Measurements from ENCODE around the gene ATP8B1. TPM values are rescaled to one million over a fixed set of nuclear protein-coding genes. Genes with fewer than 3 reads are reported as not detected.
A peak's percentile ranks its signal among the peaks of the same experiment; 100 is the strongest.
"Not testable (repeated sequence)": the region's sequence is repeated elsewhere in the genome, so short reads cannot be mapped to it uniquely, and the experiment has no call there.

ATP8B1 gene
- total and polyA plus RNA-seq, 4 experiments from 2014 or later = 0.24 TPM; not detected in 3

DNA sequence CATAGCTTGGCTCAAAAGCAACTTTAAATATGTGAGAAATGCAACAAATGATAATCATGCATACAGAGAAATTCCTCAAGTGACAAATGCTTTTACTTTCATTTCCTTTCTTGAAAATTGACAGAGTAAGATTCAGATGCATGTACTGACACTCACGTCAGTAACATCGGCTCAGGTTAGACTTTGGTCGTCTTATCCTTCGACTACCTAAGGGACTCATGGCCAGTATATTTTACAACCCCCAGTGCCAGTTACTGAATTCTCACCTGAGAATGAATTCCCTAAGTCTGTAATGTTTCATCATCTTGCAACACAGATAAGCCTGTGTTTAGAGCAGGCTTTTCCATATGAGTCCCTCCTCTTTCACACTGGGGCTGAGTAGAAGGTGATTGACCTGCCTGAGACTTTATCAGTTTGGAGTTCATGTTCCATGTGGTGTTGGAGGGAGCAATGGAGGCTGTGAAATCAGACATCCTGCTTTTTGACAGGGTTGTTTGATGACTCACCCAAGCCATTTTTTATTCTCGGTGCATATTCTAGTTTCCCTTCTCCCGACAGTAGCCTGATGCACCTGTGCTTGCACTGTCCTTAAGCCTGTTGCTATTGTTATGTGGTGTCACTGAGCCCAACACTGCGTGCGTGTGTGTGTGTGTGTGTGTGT, 30.5 kb upstream of the ATP8B1 start:
- no peaks in the 10 kb centered on the region for H3K36me3 ChIP-seq (ENCODE audit: insufficient read depth, low read length)
- peaks cover 0 to 15% (median 4%) of the 10 kb centered on the region in 8 donors for H3K9me3 Mint-ChIP-seq
- peaks cover 9% of the 10 kb centered on the region for H3K4me1 ChIP-seq (ENCODE audit: insufficient read depth, low read length)
- peak overlapping the region in 5 of 7 donors; percentile 24 to 61 (median 32) for H3K27ac Mint-ChIP-seq
- peaks cover 0 to 8% of the 10 kb centered on the region in 2 donors for H3K27me3 Mint-ChIP-seq
- ChIA-PET CTCF (ENCODE audit: partially characterized antibody) (no interaction called here), POLR2A (ENCODE audit: partially characterized antibody) (no interaction called here)
- no peaks in the 10 kb centered on the region for H3K27me3 ChIP-seq (ENCODE audit: insufficient read depth, low read length)
- no peaks in the 10 kb centered on the region for H3K9me3 ChIP-seq (ENCODE audit: control insufficient read depth in 1 of 2, low read length in 2 of 2)
- H3K36me3 Mint-ChIP-seq = peaks cover 0 to 5% of the 10 kb centered on the region in 2 donors
- no peak for DNase-seq
- intact Hi-C loops (cut with micrococcal nuclease) = no loop called here
- H3K27ac ChIP-seq (ENCODE audit: low read depth, low read length) = no peak overlapping the region
- H3K4me1 Mint-ChIP-seq = peaks cover 17 to 21% (median 18%) of the 10 kb centered on the region in 4 donors
- peak overlapping the region; percentile 52 to 86 (median 75) for H3K4me3 Mint-ChIP-seq
- H3K4me3 ChIP-seq (ENCODE audit: low read length in 2 of 2) = peak overlapping the region in 1 of 2 donors; percentile 51

- Histone ChIP-seq H3K9me3 (ENCODE audit: control insufficient read depth in 1 of 2, low read length in 2 of 2) (no peaks in the 10 kb centered on the region), H3K4me3 (ENCODE audit: low read length in 2 of 2) (no peak overlapping the region), H3K4me1 (ENCODE audit: insufficient read depth, low read length) (peaks cover 9% of the 10 kb centered on the region), H3K27ac (ENCODE audit: low read depth, low read length) (no peak overlapping the region), H3K27me3 (ENCODE audit: insufficient read depth, low read length) (no peaks in the 10 kb centered on the region), H3K36me3 (ENCODE audit: insufficient read depth, low read length) (no peaks in the 10 kb centered on the region)
- Mint-ChIP-seq H3K27ac (peak overlapping the region in 3 of 7 donors; percentile 2 to 48 (median 9)), H3K9me3 (peaks cover 0 to 15% (median 4%) of the 10 kb centered on the region in 8 donors), H3K4me1 (peaks cover 13 to 19% (median 16%) of the 10 kb centered on the region in 4 donors), H3K36me3 (peaks cover 0 to 5% of the 10 kb centered on the region in 2 donors), H3K4me3 (peak overlapping the region in 7 of 8 donors; percentile 4 to 86 (median 41)), H3K27me3 (peaks cover 0 to 3% of the 10 kb centered on the region in 2 donors)
- CTCF ChIA-PET (ENCODE audit: partially characterized antibody) = no interaction called here
- POLR2A ChIA-PET (ENCODE audit: partially characterized antibody) = no interaction called here
- DNase-seq = no peak
- intact Hi-C loops (cut with micrococcal nuclease) = no loop called here
These were observed 29.6 kb upstream of the ATP8B1 start for GRCh38 chr18:57832730-57833129.

GRCh38 chr18:57831597-57832377, 28.7 kb upstream of the ATP8B1 start:
- Mint-ChIP-seq H3K27ac (peak overlapping the region in 1 of 7 donors; percentile 0), H3K36me3 (peaks cover 0 to 5% of the 10 kb centered on the region in 2 donors), H3K4me3 (no peak overlapping the region), H3K9me3 (peaks cover 0 to 15% (median 4%) of the 10 kb centered on the region in 8 donors), H3K27me3 (peaks cover 0 to 3% of the 10 kb centered on the region in 2 donors), H3K4me1 (peaks cover 13 to 19% (median 16%) of the 10 kb centered on the region in 4 donors)
- CTCF ChIA-PET (ENCODE audit: partially characterized antibody) = no interaction called here
- Histone ChIP-seq H3K4me1 (ENCODE audit: insufficient read depth, low read length) (peaks cover 9% of the 10 kb centered on the region), H3K27ac (ENCODE audit: low read depth, low read length) (no peak overlapping the region), H3K4me3 (ENCODE audit: low read length in 2 of 2) (no peak overlapping the region), H3K27me3 (ENCODE audit: insufficient read depth, low read length) (no peaks in the 10 kb centered on the region), H3K9me3 (ENCODE audit: control insufficient read depth in 1 of 2, low read length in 2 of 2) (no peaks in the 10 kb centered on the region), H3K36me3 (ENCODE audit: insufficient read depth, low read length) (no peaks in the 10 kb centered on the region)
- POLR2A ChIA-PET (ENCODE audit: partially characterized antibody) = no interaction called here
- DNase-seq = peak in 1 of 5 donors; percentile 28
- intact Hi-C loops (cut with micrococcal nuclease) = no loop called here

GRCh38 chr18:57827646-57828045, 24.5 kb upstream of the ATP8B1 start:
- CTCF ChIA-PET (ENCODE audit: partially characterized antibody) = no interaction called here
- Mint-ChIP-seq H3K27ac (no peak overlapping the region), H3K27me3 (peaks cover 2% of the 10 kb centered on the region in 2 donors), H3K36me3 (peaks cover 0 to 2% of the 10 kb centered on the region in 2 donors), H3K4me3 (no peak overlapping the region), H3K4me1 (peaks cover 1 to 4% (median 3%) of the 10 kb centered on the region in 4 donors), H3K9me3 (peaks cover 0 to 11% (median 4%) of the 10 kb centered on the region in 8 donors)
- Histone ChIP-seq H3K36me3 (ENCODE audit: insufficient read depth, low read length) (no peaks in the 10 kb centered on the region), H3K9me3 (ENCODE audit: control insufficient read depth in 1 of 2, low read length in 2 of 2) (no peaks in the 10 kb centered on the region), H3K27ac (ENCODE audit: low read depth, low read length) (no peak overlapping the region), H3K27me3 (ENCODE audit: insufficient read depth, low read length) (no peaks in the 10 kb centered on the region), H3K4me3 (ENCODE audit: low read length in 2 of 2) (no peak overlapping the region), H3K4me1 (ENCODE audit: insufficient read depth, low read length) (no peaks in the 10 kb centered on the region)
- POLR2A ChIA-PET (ENCODE audit: partially characterized antibody) = no interaction called here
- no peak for DNase-seq
- intact Hi-C loops (cut with micrococcal nuclease) = no loop called here

DNA sequence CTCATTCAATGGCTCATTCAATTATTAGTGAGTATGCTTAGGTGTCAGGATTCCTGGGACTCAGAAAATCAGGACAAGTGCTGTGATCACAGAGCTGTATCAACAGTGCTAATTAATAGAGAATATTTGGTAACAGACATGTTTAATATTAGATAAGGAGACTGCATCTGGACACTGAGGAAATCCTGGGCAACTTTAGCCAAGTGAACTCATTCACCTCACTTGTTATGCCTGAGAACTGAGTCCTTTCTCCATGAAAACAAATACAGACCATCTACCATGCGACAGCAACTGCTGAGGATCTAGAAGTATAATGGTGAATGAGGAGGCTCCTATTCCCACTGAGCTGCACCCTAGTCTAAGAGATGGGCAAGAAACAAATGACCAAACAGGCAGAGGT, 23.1 kb upstream of the ATP8B1 start:
- H3K9me3 Mint-ChIP-seq = peaks cover 0 to 5% (median 0%) of the 10 kb centered on the region in 8 donors
- POLR2A ChIA-PET (ENCODE audit: partially characterized antibody) = no interaction called here
- Histone ChIP-seq H3K36me3 (ENCODE audit: insufficient read depth, low read length) (no peaks in the 10 kb centered on the region), H3K4me1 (ENCODE audit: insufficient read depth, low read length) (no peaks in the 10 kb centered on the region), H3K27me3 (ENCODE audit: insufficient read depth, low read length) (no peaks in the 10 kb centered on the region), H3K4me3 (ENCODE audit: low read length in 2 of 2) (no peak overlapping the region), H3K27ac (ENCODE audit: low read depth, low read length) (no peak overlapping the region), H3K9me3 (ENCODE audit: control insufficient read depth in 1 of 2, low read length in 2 of 2) (no peaks in the 10 kb centered on the region)
- intact Hi-C loops (cut with micrococcal nuclease) = no loop called here
- H3K36me3 Mint-ChIP-seq = no peaks in the 10 kb centered on the region
- peaks cover 0 to 4% (median 0%) of the 10 kb centered on the region in 4 donors for H3K4me1 Mint-ChIP-seq
- no peak for DNase-seq
- peaks cover 2 to 4% of the 10 kb centered on the region in 2 donors for H3K27me3 Mint-ChIP-seq
- CTCF ChIA-PET (ENCODE audit: partially characterized antibody) = no interaction called here
- H3K27ac Mint-ChIP-seq = no peak overlapping the region
- H3K4me3 Mint-ChIP-seq = no peak overlapping the region

- POLR2A ChIA-PET (ENCODE audit: partially characterized antibody); H3K36me3 ChIP-seq (ENCODE audit: insufficient read depth, low read length); H3K27ac ChIP-seq (ENCODE audit: low read depth, low read length); DNase-seq; H3K9me3 ChIP-seq (ENCODE audit: control insufficient read depth in 1 of 2, low read length in 2 of 2); H3K27me3 Mint-ChIP-seq; H3K4me1 ChIP-seq (ENCODE audit: insufficient read depth, low read length); H3K27me3 ChIP-seq (ENCODE audit: insufficient read depth, low read length); intact Hi-C loops (cut with micrococcal nuclease); H3K27ac Mint-ChIP-seq; H3K4me3 ChIP-seq (ENCODE audit: low read length in 2 of 2); H3K9me3 Mint-ChIP-seq; H3K4me3 Mint-ChIP-seq; H3K4me1 Mint-ChIP-seq; H3K36me3 Mint-ChIP-seq: not testable (repeated sequence)
- CTCF ChIA-PET (ENCODE audit: partially characterized antibody) = interaction anchor here (1.1 kb wide), 1 partner anchor 49 kb away, joined by 3 read pairs; no protein-coding TSS in a partner anchor
These were observed 17.5 kb upstream of the ATP8B1 start for GRCh38 chr18:57820583-57820982.

DNA sequence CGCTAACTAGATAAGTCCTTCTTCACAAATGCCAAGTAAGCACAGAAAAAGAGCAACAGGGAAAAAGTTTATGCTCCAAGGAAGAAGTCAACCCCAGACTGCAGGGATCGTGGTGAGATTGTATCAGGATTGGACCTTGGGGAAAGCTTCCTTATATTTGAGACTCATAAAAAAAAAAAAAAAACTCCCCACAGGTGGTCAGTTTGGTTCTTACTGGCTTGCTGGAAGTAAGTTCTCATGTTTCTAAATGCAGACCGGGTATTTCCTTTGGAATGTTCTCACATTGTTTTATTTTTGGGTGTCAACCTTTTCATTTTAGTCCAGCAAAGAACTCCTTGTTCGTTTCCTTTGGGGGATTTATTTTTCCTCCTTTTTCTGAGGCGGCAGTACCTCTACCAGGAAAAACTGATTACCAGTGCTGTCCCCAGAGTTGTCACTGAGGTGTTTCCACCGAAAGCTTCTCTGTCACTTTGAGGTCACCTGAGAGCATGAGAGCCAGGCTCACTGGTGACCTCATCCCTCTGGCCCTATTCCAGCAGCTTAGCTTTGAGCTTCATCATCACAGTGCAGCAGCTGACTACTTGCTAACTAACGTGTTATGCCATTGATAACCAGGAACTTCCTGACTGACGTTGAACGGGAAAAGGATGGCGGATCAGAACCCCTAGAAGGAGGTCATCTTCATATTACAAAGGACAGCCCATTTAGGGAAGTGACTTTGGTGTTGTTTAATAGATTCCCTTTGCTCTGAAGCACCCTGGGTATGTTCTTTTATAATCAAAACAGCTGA, 16.8 kb upstream of the ATP8B1 start:
- ChIA-PET POLR2A (ENCODE audit: partially characterized antibody) (no interaction called here), CTCF (ENCODE audit: partially characterized antibody) (no interaction called here)
- Mint-ChIP-seq H3K36me3 (no peaks in the 10 kb centered on the region), H3K27ac (no peak overlapping the region), H3K27me3 (peaks cover 0 to 7% of the 10 kb centered on the region in 2 donors), H3K9me3 (peaks cover 0 to 4% (median 0%) of the 10 kb centered on the region in 8 donors), H3K4me3 (no peak overlapping the region), H3K4me1 (no peaks in the 10 kb centered on the region)
- Histone ChIP-seq H3K4me1 (ENCODE audit: insufficient read depth, low read length) (no peaks in the 10 kb centered on the region), H3K36me3 (ENCODE audit: insufficient read depth, low read length) (no peaks in the 10 kb centered on the region), H3K9me3 (ENCODE audit: control insufficient read depth in 1 of 2, low read length in 2 of 2) (no peaks in the 10 kb centered on the region), H3K27me3 (ENCODE audit: insufficient read depth, low read length) (no peaks in the 10 kb centered on the region), H3K27ac (ENCODE audit: low read depth, low read length) (no peak overlapping the region), H3K4me3 (ENCODE audit: low read length in 2 of 2) (no peak overlapping the region)
- no peak for DNase-seq
- intact Hi-C loops (cut with micrococcal nuclease) = no loop called here

Measured in CD4-positive, alpha-beta memory T cell (primary cell).